GM08714 (cell line): ENCODE data around the gene CUL2.
A peak's percentile ranks its signal among the peaks of the same experiment; 100 is the strongest.
"Not testable (repeated sequence)": the region's sequence is repeated elsewhere in the genome, so short reads cannot be mapped to it uniquely, and the experiment has no call there.

Experiments used
- H3K4me3 ChIP-seq: fragments of 200-500 bp; sonication (Bioruptor generic); 2 replicates; pipeline ENCODE4 v1.5.1; 2014; ENCODE audit warnings: mild to moderate bottlenecking, low read length, inconsistent platforms
- ZNF274 ChIP-seq: IDR thresholded peaks from 2 replicates; pipeline ENCODE4 v1.6.1; 2012; ENCODE audit warnings: mild to moderate bottlenecking, low read depth, low read length

Gene CUL2

DNA sequence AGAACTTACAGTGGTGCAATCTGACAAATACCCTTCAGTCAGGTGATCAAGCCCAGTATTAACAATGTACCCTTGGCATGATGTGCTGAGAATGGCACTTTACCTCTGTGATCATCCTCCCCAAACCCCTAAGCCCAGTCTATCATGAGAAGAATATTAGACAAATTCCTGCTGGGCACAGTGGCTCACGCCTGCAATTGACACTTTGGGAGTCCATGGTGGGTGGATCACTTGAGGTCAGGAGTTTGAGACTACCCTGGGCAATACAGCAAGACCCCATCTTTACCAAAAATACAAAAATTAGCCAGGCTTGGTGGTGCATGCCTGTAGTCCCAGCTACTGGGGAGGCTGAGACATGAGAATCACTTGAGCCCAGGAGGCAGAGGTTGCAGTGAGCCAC lies 7.4 kb upstream of the CUL2 start:
- TF ChIP-seq ZNF274 = no peak
- H3K4me3 ChIP-seq = no peak overlapping the region

DNA sequence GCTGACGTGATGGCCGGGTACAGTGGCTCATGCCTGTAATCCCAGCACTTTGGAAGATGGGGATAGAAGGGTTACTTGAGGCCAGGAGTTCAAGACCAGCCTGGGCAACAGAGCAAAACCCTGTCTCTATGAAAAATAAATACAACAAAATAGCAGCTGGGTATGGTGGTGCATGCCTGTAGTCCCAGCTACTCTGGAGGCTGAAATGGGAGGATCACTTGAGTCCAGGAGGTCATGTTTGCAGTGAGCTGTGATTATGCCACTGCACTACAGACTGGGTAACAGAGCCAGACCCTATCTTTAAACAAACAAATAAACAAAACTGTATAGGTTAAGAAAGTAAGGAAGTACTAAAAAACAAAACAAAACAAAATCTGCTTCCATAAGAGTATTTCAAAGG lies 6.2 kb upstream of the CUL2 start:
- TF ChIP-seq ZNF274 = no peak
- H3K4me3 ChIP-seq = no peak overlapping the region

DNA sequence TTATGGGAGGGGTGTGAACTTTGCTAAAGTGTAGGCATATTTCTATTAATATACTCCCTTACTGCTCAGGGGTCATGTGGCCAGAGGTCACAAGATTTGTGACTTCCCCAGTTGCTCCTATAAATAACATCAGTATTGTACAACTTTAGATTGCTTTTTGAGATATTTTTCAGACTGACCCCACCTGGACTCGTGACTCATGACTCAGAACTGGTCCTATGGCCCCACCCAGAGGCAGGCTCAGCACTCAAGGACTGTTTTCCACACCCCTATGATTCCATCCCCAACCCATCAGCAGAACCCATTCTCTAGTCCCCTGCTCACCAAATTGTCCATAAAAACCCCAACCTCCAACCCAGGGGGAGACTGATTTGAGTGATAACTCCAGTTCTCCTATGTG lies 2.7 kb upstream of the CUL2 start:
- TF ChIP-seq ZNF274 = no peak
- no peak overlapping the region for H3K4me3 ChIP-seq

DNA sequence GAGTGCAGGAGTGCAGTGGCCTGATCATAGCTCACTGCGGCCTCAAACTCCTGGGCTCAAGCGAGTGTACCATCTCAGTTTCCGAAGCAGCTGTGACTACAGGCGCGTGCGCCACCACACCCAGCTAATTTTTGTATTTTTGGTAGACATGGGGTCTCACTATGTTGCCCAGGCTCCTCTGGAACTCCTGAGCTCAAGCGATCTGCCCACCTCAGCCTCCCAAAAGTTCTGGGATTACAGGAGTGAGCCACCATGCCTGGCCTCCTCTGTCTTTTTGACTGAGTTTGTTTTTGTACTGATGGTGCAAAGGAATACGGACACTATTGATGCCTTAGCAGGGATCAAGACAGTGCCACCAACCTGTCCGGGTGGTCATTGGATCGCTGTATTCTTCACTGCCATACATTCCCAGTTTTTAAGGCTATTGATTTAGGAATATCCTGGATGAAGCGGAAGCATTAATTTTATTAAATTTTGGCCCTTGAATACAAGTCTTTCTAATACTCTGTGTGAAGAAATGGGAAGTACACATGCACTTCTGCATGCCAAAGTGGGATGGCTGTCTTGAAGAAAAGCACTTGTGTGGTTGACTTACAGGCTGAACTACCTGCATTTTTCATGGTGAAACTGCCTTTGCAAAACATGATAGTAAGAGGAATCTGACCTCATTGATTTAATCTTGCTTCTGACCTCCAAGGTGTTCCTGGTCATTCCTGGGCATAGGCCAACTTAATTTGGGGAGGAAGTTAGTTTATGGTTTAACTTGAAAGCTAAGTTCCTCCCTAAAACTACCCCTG lies 2.1 kb upstream of the CUL2 start:
- no peak overlapping the region for H3K4me3 ChIP-seq
- no peak for TF ChIP-seq ZNF274

DNA sequence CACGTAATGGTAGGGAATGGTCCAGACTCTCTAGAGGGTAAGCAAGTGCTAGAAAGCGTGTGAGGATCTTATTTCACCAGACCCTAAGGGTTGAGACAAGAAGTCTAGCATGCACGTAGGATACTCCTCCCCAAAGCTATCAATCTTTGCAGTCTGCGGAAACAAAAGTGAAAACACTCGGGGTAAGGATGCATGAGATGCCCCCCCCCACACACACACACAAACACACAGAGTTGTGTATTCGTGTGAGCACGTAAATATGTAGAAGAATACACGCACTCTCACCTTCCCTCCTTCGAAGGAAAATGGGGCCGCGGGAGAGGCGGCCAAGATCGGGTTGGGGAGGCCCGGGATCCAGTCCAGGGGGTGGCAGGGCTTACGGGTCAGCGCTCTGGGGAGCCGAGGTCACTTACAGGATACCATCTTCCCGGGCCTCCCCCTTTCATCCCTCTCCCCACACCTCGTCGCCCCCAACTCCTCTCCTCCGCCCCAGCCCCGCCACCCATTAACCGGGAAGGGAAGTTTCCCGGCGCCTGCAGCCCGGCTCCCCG lies 455 bp downstream of the CUL2 start:
- TF ChIP-seq ZNF274 = no peak
- peak overlapping the region; percentile 100 for H3K4me3 ChIP-seq

DNA sequence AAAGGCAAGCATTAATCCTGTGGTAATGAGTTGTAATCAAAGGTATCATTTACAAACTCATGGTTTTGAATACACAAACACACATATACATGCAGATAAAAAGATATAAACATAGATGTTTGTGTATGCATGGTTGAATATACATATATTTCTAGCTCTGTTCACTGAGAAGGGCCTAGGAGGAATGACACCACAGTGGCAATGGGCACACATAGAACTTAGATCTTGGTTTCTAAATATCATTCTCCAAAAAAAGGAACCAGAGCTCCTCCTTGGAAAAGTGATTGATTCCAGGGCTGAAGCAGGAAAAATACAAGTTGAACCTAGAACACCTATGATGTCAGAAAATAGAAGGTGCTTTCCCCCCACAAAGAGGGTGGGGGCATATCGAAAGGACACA lies 6.9 kb downstream of the CUL2 start:
- H3K4me3 ChIP-seq = no peak overlapping the region
- no peak for TF ChIP-seq ZNF274

DNA sequence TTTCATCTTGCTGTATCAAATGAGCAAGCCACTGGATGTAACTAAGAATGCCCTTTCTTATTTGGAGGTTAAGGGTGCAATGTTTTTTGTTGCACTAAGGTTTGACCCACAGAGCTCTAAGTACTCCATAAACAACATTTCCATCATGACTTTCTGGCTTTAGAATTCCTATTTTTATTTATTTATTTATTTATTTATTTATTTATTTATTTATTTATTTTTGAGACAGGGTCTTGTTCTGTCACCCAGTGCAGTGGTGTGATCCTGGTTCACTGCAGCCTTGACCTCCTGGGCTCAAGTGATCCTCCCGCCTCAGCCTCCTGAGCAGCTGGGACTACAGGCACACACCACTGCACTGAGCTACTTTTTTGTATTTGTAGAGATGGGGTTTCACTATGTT lies 9.9 kb downstream of the CUL2 start:
- H3K4me3 ChIP-seq = not testable (repeated sequence)

DNA sequence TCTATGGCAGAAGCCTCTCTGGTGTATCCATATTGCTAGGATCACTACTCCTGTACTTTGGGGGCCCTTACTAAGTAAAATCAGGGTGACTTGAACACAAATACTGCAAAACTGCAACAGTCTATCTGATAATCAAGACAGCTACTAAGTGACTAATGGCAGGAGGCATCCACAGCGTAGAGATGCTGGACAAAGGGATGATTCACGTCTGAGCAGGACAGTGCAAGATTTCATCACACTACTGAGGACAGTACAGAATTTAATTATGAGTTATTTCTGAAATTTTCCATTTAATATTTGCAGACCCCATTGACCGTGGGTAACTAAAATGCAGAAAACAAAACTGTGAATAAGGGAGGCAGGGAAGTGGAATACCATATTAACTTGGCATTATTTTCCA lies 10.4 kb downstream of the CUL2 start:
- TF ChIP-seq ZNF274 = no peak

DNA sequence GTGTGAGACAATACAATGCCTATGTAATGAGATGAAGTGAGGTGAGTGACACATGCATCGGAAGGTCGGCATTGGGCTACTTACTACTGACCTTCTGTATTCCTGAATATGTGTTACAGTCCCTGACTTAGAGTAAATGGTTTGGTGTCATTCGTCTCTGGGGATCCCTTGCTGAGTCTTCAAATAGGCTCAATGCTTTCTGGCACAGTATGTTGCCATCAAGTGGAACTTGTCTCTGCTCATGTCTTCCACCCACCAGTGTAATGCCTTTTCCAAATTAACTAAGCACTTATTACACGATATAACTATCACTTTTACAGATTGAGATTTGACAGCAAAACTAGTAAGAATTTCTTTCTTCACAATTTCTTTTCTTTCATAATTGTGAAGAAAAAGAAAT lies 10.9 kb downstream of the CUL2 start:
- no peak for TF ChIP-seq ZNF274

More for the DNA sequence above, 10.4 kb downstream of the CUL2 start:
- H3K4me3 ChIP-seq = no peak overlapping the region

DNA sequence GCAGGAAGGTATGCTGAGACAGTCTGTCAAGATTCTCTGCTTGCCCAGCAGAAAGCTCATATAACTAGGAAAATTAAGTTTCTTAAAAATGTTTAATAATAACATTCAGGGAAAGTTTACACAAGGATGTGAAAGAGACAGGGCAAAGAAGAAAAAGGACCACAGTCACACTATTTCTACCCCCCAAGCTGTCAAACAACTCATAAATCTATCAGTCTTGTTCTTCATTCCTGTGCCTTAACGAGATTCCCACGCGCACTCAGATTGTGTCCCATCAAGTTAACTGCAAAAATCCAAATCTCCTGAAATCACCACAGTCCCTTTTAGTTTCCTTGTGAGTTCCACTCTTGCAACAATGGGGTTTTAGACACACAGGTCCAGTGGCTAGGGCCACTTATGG lies 14.9 kb downstream of the CUL2 start:
- TF ChIP-seq ZNF274 = no peak
- H3K4me3 ChIP-seq = no peak overlapping the region

More for the DNA sequence above, 10.9 kb downstream of the CUL2 start:
- H3K4me3 ChIP-seq = no peak overlapping the region

DNA sequence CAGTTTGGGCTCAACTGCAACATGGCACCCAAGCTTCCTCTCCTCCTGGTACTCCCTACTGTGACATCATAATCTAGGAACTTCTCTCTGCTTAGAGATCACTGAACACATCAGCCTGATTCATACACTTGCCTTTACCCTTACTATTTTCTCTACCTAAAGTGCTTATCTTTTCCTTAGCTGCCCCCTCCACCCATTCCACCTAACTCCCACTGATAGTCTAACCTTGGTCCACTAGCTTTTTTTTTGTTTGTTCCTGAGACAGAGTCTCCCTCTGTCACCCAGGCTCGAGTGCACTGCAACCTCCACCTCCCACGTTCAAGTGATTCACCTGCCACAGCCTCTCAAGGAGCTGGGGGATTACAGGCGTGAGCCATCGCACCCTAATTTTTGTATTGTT lies 15.9 kb downstream of the CUL2 start:
- no peak overlapping the region for H3K4me3 ChIP-seq
- no peak for TF ChIP-seq ZNF274

DNA sequence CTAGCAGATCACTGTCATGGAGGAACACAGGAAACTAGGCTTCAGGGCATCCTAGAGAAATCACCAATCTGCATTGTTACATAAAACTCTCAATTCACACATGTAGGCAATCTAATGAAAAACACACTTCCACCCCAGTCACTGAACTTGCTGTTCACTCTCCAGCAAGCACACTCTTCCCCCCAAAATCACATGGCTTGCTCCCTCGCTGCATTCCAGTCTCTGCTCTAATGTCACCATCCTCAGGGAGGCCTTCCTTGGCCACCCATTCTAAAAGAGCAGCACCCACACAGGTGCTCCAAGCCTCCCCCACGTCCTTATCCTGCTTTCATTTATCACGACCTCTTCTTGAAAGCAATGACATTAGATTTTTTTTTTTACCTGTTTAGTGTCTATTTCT lies 19.6 kb downstream of the CUL2 start:
- no peak for TF ChIP-seq ZNF274
- H3K4me3 ChIP-seq = no peak overlapping the region

DNA sequence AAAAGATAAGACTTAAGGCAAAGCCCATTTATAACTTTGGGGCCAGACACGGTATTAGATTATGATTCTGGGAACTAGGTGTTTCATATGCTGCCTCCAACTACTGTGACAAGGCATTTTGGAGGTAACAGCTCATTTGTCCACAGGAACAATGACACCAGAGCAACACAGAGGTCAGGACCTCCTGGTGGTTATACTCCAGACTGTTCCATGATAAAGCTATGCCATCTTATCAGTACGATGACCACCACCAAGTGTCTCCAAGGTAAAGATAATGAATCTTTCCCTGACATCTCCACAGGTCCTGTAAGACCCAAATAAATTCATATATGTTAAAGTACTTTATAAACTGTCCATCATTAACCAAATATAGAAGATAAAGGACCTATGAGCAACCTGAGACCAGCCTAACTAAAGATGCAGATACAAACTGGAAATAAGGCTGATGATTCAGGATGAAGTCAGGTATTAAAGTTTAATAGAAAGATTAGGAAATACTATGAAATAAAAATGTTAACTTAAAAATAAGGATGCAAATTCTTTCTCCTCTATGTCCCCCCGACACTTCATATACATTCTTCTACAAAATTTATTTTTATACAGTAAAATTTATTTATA lies 26.2 kb downstream of the CUL2 start:
- TF ChIP-seq ZNF274 = no peak
- no peak overlapping the region for H3K4me3 ChIP-seq

DNA sequence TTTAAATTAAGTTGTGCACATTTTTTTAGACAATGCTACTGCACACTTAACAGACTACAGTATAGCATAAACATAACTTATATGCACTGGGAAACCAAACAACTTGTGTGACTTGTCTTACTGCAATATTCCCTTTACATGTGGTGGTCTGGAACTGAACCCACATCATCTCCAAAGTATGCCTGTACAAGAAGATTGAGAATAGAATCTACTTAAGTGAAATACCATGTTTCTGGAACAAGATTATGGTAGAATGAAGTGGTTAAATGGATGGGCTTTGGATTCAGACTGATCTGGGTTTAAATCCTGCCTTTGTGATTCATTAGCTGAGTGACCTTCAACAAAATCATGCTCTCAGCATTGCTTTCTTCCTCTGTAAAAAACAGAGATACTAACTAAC lies 30.7 kb downstream of the CUL2 start:
- no peak overlapping the region for H3K4me3 ChIP-seq

DNA sequence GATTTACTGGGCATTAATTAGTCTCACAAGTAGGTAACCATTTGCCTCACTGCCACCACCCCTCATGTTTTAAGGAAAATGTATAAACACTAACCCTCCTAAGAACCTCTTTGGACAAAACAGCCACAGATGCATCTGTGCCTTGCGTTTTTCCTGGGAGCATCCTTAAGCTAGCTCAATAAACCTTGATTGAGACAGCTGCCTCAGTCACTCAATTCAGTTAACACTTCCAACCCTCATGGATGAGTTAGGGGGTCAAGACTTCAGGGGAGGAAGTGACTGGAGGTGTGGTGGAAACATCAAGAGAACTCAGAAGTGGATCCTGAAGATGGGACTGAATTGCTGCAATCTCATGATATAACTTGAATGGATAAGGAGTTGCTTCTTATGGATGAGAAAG lies 31.5 kb downstream of the CUL2 start:
- no peak overlapping the region for H3K4me3 ChIP-seq
- no peak for TF ChIP-seq ZNF274

More for the DNA sequence above, 30.7 kb downstream of the CUL2 start:
- TF ChIP-seq ZNF274 = no peak
